Ishikawa (cell line): ENCODE measurements around the gene MDC1.

Experiments
- CEBPB ChIP-seq: IDR thresholded peaks from 2 replicates; pipeline ENCODE4 v1.6.1; 2012
- EP300 ChIP-seq: IDR thresholded peaks from 2 replicates; pipeline ENCODE4 v1.6.1; 2012; ENCODE audit warnings: borderline replicate concordance
- USF1 ChIP-seq: IDR thresholded peaks from 2 replicates; pipeline ENCODE4 v1.6.1; 2012

GRCh38 chr6:30682143-30683117 lies 34.7 kb downstream of the MDC1 start:
- TF ChIP-seq CEBPB (no peak), EP300 (no peak), USF1 (no peak)
